GM21447 (cell line): Measurements from ENCODE around the gene TCEANC2.

Experiments used
- ATAC-seq: cut with Tn5 transposase; IDR thresholded peaks from one replicate; pipeline ENCODE4 v1.9.1; 2021; ENCODE audit not compliant: unreplicated experiment

Gene TCEANC2

DNA sequence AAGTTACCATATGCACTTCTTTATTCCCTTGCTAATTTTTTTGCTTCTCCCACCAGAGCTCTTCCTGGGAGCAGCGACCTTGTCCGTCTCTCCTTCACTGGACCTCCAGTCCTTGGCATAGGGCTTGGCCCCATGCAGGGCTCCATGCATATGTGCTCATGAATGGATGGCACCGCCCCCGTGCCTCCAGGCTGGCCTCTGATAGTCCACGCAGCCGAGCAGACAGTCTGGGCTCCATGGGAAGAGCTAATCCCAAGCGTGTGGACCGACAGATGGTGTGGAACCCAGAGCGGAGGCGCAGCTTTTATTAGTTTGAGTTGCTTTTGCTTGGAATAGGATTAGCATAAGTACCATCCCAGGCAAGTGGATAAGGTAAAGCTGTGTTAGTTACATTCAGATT is 57.6 kb downstream of the TCEANC2 start:
- ATAC-seq = no peak

DNA sequence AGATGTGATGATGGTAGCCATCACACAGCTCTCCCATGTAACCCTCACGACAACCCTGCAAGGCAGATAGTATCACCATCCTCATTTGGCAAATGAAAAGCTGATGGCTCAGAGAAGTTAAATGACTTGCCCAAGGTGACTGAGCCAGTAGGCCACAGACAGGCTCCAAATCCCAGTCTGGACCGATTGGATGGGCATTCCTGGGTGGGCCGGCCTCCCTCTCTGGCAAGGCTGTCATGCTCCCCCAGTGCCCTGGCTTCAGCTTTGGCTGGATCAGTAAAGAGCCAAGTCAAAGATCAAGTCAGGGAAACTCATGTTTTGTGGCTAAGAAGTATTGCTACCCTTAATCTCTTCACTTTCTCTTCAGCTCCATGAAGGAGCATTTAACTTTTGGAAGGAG is 58.2 kb downstream of the TCEANC2 start:
- no peak for ATAC-seq

DNA sequence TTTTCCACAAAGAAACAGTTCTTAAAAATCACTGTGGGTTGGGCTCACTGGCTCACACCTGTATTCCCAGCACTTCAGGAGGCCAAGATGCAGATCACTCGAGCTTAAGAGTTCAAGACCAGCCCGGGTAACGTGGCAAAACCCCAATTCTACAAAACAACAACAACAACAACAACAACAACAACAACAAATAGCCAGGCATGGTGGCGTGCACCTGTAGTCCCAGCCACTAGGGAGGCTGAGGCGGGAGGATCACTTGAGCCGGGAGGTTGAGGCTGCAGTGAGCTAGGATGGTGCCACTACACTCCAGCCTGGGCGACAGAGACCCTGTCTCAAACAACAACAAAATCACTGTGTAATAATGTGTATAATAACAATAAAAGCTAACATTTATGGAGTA is 58.6 kb downstream of the TCEANC2 start:
- ATAC-seq = no peak

DNA sequence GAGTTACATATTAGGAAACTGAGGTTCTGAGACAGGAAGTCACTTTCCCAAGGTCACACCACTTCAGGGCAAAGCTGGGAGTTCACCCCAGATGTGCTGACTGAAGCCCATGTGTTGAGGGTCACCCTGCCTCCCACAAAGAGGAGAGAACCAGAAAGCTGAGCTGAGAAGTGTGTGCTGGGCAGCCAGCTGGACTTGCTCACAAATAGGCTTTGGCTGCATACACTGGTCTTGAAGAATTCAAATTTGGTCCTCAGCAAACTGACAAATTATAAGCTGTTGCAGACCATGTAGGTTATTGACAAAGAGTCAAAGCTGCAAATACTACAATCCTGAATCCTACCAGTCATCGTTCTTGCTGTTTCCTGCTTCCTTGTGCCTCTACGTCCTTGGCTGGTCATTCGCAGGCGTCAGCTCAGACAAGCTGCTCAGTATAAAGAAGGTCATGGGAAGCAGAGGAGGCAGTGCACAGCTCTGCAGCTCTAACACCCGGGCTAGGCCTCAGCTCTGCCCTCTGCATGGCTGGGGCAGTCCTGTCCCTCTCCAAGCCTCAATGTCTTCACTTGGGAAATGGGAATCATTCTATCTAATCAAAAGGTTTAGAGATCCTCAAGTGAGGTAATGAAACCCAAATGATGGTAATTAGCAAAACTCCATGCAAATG is 59.4 kb downstream of the TCEANC2 start:
- no peak for ATAC-seq

DNA sequence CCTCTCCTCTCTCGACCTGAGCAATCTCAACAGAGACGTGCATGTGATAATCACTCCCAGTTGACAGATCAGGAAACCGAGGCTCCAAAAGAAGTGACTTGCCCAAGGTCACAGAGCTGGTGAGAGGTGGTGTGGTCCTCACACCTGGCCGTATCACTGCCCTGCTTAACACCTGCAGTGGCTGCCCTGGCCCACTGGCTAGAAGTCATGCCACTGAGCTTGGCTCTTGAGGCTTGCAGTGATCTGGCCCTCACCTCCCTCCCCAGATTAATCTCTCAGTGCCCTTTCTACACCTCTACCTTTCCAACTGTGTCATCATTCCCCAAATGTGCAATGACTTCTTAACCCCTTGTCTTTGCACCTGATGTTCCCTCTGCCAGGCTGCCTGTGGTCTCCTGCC is 60.6 kb downstream of the TCEANC2 start:
- ATAC-seq = no peak

DNA sequence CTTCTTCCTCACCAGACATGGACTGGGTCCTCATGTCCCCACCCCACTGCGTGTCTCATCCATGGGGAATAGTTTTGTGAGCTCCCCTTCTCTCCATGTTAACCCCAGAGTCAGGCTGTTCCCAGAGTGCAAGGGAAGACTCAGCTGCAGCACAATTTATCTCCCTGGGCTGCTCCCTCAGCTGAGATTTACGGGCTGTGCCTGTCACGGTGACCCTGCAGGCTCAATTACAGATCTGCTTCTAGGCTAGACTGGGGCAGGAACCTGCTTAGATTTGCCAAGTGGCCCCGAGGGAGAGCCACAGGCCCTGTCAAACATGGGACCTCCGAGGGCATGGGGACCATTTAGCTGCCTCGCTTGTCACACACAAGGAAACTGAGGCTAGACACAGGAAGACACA is 61.5 kb downstream of the TCEANC2 start:
- no peak for ATAC-seq

DNA sequence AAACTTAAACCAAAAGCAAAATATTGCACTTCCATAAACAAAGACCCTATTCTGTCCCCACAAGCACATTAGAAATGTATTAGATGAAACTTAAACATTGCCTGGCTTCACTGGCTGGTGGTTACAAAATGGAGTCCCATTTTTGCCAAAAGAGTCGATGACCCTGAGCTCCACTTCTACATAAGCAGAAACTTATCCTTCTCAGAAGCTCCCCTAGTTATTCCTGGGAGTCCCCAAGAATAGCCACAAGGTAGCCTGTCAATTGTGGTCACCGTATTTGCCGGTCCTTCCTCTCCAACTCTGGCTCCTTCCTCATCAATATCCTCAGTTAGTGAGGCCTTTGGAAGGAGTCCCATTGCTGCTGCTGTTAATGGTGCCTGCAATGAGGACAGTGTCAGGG is 62.1 kb downstream of the TCEANC2 start:
- no peak for ATAC-seq

DNA sequence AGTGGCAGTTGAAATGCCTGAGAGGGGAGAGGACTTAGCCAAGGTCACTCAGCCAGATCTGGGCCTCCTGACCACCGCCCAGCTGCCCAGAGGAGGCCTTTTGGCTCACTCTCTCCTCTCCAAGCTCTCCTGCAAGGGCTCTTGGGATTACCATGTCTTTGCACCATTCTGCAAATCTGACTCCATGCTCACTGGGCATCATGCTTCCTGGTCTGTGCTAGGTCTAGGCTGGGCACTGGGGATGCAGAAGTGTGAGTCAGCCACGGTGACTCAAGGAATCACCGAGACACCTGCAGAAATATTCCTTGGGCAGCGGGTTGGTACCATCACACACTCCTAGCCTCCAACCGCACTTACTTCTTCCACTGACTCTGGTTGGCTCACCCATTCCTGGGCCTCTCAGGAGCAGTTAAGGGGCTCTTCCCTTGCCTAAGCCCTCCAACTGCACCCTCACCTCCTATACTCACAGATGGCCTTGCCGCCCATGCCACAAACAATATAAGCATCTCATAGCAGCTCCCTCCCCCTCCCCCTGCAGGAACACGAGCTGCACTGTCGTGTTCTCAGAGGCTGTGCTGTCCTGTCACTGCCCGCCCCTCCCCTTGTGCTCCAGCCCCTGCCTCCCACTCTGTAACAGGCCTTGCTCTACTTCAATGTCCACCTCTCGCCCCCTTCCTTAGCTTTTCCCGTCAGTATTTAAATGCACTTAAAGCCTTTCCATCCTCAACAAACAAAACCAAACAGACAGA is 64.6 kb downstream of the TCEANC2 start:
- no peak for ATAC-seq

DNA sequence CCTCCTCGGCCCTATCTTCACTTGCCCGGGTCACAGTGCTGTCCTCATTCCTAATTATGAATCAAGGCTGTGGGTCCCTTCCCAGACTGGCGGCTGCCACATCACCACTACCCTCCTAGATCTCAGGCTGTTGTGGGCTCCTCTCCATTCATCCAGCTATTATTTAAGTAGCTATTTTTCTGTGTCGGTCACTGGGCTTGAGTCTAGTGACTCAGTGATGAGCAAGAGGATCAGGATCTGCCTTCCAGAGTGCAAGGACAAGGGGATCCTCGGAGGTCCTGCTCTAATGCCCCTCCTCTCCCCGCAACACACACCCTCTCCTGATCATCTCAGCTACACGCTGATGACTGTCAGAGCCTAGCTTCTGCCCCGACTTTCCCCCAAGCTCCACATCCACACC is 65.3 kb downstream of the TCEANC2 start:
- no peak for ATAC-seq

DNA sequence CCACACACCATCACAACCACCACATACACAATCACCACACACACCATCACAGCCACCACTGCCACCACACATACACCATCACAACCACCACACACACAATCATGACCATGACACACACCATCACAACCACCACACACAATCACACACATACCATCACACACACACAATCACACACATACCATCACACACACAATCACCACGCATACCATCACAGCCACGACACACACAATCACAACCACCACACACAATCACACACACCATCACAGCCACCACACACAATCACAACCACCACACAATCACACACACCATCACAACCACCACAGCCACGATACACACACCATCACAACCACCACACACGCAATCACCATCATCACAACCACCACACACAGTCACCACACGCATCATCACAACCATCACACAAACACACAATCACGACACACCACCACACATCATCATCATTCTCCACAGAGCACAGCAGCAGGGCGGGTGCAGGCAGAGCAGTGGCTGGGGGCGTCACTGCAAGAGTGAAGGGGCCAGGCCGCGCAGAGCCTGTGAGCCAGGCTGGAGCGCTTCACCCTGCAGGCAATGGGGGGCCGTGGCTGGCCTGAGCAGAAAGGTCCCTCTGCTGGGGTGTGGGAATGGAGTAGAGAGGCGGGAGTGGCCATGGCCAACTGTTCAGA is 66.8 kb downstream of the TCEANC2 start:
- ATAC-seq = no peak

DNA sequence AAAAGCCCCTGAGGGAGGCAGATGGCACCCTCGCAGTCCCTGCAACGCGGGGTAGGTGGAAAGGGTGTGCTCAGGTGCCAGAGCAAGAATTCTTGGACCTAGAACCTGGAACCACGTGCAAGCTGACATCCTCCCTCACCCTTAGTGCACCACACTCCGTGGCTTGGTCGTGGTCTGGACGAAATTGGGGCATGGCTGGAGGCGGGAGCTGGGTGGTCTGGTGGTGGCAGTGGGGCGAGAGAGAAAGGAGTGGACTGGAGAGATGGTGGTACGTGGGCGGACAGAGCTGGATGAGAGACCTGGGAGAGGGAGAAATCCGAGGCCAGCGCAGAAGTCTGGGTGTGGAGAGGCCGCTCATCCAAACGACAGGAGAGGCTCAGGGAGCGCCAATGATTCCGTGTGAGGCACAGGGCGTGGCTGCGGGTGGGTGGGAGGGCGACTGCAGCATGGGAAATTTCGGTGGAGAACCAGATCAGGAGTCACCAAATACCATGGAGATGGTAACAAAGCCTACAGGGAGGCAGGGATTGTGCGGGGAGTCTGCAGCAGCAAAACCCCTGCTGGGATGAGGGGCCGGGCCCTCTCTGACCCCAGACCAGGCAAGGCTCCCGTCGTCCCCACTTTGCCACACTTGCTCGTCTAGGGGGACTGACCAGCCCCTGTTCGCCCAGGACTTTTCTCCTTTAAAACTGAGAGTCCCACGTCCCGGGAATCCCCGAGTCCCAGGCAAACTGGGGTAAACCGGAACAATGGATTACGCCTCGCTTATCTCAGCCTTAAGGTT is 67.5 kb downstream of the TCEANC2 start:
- no peak for ATAC-seq

DNA sequence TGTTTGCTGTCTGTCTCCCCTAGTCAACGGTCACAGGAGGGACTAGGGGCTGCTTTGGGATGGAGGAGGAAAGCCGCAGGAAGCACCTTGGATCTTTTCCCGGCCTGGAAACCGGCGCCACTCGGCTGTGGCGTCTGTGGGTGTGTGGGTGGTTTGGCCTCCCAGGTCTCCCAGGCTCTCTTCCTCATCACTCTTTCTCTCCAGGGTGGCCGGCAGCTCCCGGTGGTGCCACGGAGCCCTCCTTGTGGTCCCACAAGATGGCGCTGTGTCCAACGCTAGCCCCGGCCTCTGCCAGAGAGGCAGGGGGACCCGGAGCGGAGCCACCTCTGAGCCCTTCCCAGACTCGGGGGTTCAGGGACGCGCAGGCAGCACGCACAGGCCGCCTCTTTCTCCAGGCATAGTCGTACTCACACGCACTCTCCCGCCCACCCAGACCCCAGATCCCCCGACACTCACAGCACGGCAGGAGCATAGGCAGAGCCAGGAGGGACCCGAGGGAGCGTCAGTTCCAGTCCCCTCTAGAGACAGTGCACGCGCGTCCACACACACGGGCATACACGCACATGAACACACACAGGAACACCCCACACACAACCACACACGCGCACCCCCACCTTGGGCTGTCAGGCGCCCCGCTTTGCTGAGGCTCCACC is 68.2 kb downstream of the TCEANC2 start:
- no peak for ATAC-seq

DNA sequence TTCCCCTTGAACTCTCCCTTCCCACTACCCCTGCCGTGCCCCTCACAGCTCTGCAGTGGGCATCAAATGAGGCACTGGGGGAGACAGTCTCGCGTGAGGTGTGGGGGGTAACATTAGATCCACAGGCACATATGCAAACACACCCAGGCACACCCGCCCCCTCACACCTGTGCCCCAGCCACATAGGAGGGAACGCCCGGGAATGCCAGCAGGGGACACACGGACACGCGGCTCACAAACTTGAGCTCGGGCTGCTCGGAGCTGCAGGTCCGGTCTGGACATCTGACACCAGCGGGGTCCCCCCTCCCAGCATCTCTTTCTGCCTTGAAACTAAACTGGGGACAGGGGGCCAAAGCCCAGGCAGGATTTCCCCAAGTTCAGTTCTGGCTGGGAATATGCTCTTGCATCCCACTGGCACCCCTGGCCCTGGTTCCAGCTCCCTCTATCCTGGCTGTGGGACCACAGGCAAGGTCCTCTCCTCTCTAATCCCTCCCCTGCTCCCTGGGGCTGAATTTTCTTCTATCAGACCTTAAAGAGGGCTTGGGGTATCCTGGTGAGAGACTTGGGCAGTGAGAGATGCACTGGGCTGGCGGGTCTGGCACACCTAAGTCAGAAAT is 68.8 kb downstream of the TCEANC2 start:
- no peak for ATAC-seq

DNA sequence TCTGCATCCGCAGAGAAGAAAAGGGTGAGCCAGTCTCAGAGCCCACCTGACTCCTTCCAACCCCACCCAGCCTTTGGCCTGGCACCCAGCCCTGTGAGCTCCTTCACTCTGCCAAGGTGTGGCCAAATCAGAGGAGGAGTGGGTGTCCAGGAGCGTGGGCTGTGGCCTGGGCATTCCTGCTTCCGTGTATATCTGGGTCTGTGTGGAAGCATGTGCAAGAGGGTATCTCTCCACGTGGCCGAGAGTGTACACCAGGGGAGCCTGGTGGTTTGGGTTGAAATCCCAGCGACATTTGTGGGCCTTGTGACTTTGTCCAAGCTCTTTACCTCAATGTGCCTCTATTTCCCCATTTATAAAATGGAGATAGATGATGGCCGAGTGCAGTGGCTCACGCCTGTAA is 69.6 kb downstream of the TCEANC2 start:
- ATAC-seq = no peak

DNA sequence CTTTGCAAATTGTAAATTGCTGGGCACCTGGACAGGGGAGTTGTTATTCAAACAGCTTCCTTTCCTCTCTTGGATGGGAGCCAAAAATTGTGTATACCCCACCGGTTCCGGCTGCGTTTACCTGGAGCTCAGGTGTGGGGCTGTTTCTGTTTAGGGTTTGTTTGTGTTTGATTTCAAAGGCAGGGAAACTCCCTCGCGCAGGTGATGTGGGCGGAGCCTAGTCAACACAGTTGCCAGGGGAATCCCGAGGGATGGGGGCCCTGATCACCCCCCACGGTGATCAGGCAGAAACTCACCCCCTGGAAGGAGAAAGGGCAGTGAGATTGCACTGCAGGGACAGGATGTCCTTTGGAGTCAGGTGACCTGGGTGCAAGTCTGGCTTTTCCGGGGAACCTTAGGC is 71.1 kb downstream of the TCEANC2 start:
- no peak for ATAC-seq

DNA sequence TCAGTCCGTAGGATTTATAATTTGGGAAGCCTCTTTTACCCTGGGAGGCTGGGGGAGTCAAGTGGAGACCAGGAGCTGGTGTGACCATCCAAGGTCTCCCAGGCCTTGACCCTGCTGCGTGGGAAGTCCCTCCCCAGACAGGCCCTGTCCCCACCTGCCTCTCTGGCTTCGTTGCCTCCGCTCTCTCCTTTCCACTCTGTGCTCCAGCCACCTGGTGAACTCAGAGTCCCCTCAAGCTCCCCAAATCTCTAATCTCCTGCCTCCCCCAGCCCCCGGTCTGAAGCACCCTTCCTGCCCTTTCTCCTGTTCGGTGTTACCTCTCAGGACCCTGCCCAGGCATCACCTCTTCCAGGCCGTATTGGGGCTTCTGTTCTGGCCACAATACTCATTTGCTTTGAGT is 71.5 kb downstream of the TCEANC2 start:
- no peak for ATAC-seq

DNA sequence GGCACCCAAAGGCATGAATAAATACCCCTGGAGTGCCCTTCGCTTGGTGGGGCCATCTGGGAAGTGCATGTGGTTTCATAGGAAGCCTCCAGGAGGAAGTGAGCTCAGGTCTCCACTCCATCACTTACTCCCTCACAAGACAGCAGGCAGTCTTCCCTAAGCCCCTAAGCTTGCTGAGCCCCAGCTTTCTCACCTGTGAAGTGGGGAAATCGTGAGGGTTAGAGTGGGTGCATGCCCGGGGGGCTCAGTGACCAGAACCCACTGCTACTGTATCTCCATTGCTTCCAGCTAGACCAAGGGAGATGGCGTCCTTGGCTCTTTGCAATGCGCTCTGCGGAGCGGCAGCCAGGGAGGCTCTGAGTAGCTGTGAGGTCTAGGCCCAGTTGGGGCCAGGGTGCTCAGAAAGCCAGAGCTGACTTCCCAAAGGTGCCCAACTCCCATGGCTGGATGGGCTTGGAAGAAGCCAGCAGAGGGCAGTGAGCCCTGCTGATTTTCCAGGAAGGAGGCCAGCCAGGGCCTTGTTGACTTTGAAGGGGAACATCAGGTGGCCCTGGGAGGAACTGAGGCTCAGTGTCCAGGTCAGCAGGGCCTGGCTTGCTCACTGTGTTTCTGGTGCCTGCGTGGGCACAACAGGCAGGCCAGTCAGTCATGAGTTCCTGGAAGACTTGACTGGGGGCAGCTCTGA is 72.1 kb downstream of the TCEANC2 start:
- ATAC-seq = no peak

DNA sequence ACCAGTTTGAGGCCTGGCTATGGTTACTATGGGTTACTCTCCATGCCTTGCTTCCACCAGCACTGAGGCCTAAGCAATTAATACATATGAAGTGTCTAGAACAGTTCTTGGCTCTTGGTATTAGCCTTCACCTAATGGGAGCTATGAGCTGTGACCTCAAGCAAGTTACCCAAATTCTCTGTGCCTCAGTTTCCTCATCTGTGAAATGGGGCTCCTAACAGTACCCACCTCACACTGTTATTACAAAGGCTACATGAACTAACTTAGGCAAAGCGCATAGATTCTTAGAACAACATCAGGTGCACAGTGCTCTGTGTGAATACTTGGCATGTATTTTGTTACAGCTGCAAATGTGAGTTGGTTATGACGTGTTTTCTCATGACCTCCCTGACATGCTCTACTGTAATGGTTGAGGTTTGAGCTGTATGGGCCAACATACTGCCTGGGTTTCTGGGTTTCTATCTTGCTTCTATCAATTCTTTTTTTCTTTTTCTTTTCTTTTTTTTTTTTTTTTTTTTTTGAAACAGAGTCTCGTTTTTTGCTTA is 72.9 kb downstream of the TCEANC2 start:
- ATAC-seq = no peak

DNA sequence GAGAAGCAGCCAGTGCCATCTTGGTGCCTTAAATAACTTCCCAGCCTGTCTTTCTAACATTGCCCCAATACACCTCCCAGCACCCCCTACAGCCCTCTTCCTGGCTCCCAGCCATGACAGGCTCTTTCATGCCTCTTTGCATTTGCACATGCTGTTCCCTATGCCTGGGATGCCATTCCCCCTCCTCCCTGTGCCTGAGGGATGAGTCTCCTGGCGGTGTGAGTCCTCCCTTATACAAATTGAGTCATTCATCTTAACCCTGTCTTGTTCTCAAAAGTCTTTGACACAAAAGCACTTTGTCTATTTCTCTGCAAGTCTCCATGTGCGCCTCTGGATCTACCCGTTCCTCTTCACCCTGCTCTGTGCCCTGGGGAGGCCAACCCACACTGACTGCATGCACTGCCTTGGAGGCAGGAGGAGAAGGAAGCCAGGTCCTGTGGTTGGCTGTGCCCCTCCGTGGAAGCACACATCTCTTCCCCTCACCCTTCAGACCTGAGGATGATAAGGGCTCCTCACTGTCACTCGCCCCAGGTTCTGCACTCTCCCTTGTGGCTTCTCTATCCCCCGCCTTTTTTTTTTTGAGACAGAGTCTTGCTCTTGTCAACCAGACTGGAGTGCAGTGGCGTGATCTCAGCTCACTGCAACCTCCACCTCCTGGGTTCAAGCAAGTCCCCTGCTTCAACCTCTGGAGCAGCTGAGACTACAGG is 74.3 kb downstream of the TCEANC2 start:
- no peak for ATAC-seq
